ENCODE measurements around the gene TRPC6. TPM values are rescaled to one million over a fixed set of nuclear protein-coding genes. Genes with fewer than 3 reads are reported as not detected.
A peak's percentile ranks its signal among the peaks of the same experiment; 100 is the strongest.

TRPC6 gene
- total RNA-seq, 4 donors from 2014 or later: 3.5 to 59.6 (median 40.2) TPM

- 13 to 35% methylated on average over 5 of the region's 5 CpGs for WGBS, 2 donors (ENCODE audit: low coverage in 1 of 2)
- H3K27me3 ChIP-seq: no peaks in the 10 kb centered on the region
- H3K9me3 ChIP-seq: no peaks in the 10 kb centered on the region
- H3K36me3 ChIP-seq: no peaks in the 10 kb centered on the region
- no peak for ATAC-seq
- H3K4me3 ChIP-seq: no peak overlapping the region
- TF ChIP-seq EP300 (IDR thresholded peaks at IDR 0.05) (no peak), CTCF (IDR thresholded peaks at IDR 0.05) (no peak), POLR2AphosphoS5 (IDR thresholded peaks at IDR 0.05) (no peak), POLR2A (IDR thresholded peaks at IDR 0.05) (no peak)
- no peak overlapping the region for H3K27ac ChIP-seq
- peaks cover 0 to 13% (median 7%) of the 10 kb centered on the region in 3 donors for H3K4me1 ChIP-seq
Observed at GRCh38 chr11:101497291-101497690, 86.5 kb downstream of the TRPC6 start.

- WGBS, 2 donors (ENCODE audit: low coverage in 1 of 2): 50 to 67% methylated on average over 2 of the region's 2 CpGs
- Histone ChIP-seq H3K36me3 (peaks cover 0 to 2% of the 10 kb centered on the region in 2 donors), H3K4me1 (no peaks in the 10 kb centered on the region), H3K4me3 (no peak overlapping the region), H3K9me3 (no peaks in the 10 kb centered on the region), H3K27ac (no peak overlapping the region), H3K27me3 (no peaks in the 10 kb centered on the region)
- peak; percentile 28 for ATAC-seq
- TF ChIP-seq POLR2A (IDR thresholded peaks at IDR 0.05) (no peak), EP300 (IDR thresholded peaks at IDR 0.05) (no peak), CTCF (IDR thresholded peaks at IDR 0.05) (no peak), POLR2AphosphoS5 (IDR thresholded peaks at IDR 0.05) (no peak)
Observed at GRCh38 chr11:101487775-101488174, 96.0 kb downstream of the TRPC6 start.

DNA sequence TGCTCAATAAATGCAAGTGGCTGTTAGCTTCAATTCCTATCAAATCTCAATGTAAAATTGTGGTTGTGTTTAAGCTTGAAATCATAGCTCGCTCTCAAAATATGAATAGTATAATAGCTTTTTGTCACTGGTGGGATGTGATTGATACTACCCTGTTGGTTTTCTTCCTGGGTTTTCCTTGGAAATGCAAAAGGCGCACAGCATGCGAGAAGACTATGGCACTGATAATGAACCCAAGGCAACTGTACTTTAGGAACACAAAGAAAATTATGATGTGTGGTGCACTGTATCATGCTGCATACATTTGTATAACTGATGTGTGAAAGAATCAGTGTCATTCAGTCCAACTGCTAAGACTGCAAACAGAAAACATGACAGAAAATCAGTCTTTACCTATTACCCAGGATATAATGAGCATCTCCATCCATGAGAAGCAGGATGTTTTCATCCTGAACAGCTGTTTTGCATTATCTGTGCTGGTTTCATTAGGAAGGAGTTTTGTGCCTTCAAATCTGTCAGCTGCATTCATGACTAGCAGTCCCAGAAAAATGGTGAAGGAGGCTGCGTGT is 101.2 kb downstream of the TRPC6 start:
- Histone ChIP-seq H3K27ac (no peak overlapping the region), H3K9me3 (no peaks in the 10 kb centered on the region), H3K27me3 (no peaks in the 10 kb centered on the region), H3K36me3 (peaks cover 0 to 9% of the 10 kb centered on the region in 2 donors), H3K4me1 (peaks cover 0 to 8% (median 0%) of the 10 kb centered on the region in 3 donors), H3K4me3 (no peak overlapping the region)
- no peak for ATAC-seq
- WGBS, 2 donors (ENCODE audit: low coverage in 1 of 2): 92 to 93% methylated on average over 4 of the region's 4 CpGs
- TF ChIP-seq POLR2A (IDR thresholded peaks at IDR 0.05) (no peak), CTCF (IDR thresholded peaks at IDR 0.05) (no peak), EP300 (IDR thresholded peaks at IDR 0.05) (no peak), POLR2AphosphoS5 (IDR thresholded peaks at IDR 0.05) (no peak)

DNA sequence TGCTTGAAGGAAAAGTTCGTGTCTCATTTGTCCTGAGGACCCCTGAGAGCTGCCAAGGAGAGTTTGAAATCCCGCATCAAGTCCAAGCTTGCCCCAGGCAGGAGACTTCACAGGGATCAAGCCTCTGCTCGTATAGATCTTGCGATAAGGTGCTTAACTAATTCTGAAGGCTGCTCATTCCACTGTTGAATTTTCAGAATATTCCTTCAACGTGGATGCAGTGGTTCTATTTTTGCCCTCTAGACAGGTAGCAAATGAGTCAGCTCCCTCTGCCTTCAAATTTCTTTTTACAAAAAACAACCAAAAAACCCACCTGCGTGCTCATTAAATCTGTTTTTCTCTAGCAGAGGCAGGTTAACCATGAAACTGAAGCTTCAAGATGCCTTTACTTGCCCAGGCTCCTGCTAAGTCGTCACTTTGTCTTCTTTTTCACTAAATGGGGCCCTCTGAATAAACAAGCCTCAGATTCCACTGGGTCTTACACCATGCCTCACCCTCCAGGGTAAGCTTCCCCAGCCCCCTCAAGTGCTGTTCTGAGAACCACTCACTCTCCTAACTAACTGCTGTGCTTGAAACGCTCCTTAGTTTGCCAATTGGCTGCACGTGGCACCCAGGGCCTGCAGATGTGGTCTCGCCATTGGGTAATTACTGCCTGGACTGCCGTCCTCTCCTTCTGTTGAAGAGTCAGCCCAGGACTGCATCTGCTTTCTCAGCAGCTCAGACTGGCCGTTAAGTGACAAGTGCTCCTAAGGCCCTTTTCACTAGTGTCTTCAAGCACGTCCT is 105.0 kb downstream of the TRPC6 start:
- Histone ChIP-seq H3K36me3 (peaks cover 0 to 9% of the 10 kb centered on the region in 2 donors), H3K4me3 (no peak overlapping the region), H3K27ac (peak overlapping the region in 1 of 4 donors; percentile 21), H3K9me3 (no peaks in the 10 kb centered on the region), H3K27me3 (no peaks in the 10 kb centered on the region), H3K4me1 (peaks cover 0 to 8% (median 0%) of the 10 kb centered on the region in 3 donors)
- WGBS, 2 donors (ENCODE audit: low coverage in 1 of 2): 52 to 69% methylated on average over 9 to 11 of the region's 13 CpGs
- TF ChIP-seq POLR2A (IDR thresholded peaks at IDR 0.05) (no peak), EP300 (IDR thresholded peaks at IDR 0.05) (no peak), CTCF (IDR thresholded peaks at IDR 0.05) (no peak), POLR2AphosphoS5 (IDR thresholded peaks at IDR 0.05) (no peak)
- no peak for ATAC-seq

DNA sequence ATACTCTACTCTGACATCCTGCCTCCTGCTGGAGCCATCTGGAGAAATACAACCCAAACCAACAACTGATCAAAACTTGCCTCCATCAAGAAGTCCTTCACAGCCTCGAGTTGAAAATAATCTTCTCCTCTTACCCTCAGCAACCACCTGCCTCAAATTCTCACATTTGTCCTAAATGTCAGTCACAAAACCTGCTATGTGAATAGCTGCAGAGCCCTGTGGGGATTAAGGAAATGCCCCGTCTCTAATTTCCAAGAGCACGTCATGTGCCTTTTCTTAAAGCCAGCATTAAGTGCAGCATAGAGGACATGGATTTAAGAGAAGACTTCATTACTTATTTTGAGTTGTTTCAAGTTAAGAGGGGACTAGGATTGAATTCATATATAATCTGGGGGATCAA is 105.9 kb downstream of the TRPC6 start:
- Histone ChIP-seq H3K4me3 (no peak overlapping the region), H3K4me1 (peaks cover 0 to 8% (median 0%) of the 10 kb centered on the region in 3 donors), H3K27ac (no peak overlapping the region), H3K27me3 (no peaks in the 10 kb centered on the region), H3K9me3 (no peaks in the 10 kb centered on the region), H3K36me3 (peaks cover 0 to 8% of the 10 kb centered on the region in 2 donors)
- WGBS, 2 donors (ENCODE audit: low coverage in 1 of 2): 85 to 87% methylated on average over 3 of the region's 3 CpGs
- no peak for ATAC-seq
- TF ChIP-seq POLR2AphosphoS5 (IDR thresholded peaks at IDR 0.05) (no peak), POLR2A (IDR thresholded peaks at IDR 0.05) (no peak), CTCF (IDR thresholded peaks at IDR 0.05) (no peak), EP300 (IDR thresholded peaks at IDR 0.05) (no peak)
